Measurements from ENCODE around the gene CDH19.

DNA sequence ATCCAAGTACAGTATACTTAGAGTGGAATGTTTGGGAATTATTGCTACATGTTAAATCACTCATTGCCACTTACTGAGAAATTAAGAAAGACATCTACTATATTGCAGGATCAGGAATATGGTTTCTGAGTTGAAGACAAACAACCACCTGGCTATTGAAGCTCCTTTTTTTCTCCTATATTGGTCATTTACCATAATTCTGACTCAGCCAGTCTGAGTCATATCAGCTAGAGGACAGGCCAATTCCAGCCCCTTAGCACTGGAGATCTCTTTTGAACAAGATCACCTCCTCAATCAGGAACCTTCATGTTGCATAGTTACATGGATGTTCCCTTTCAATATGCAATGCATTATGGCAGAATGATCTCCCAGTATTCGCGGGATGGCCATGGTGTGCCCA, 42.7 kb upstream of the CDH19 start:
- TF ChIP-seq, protein P1, sequence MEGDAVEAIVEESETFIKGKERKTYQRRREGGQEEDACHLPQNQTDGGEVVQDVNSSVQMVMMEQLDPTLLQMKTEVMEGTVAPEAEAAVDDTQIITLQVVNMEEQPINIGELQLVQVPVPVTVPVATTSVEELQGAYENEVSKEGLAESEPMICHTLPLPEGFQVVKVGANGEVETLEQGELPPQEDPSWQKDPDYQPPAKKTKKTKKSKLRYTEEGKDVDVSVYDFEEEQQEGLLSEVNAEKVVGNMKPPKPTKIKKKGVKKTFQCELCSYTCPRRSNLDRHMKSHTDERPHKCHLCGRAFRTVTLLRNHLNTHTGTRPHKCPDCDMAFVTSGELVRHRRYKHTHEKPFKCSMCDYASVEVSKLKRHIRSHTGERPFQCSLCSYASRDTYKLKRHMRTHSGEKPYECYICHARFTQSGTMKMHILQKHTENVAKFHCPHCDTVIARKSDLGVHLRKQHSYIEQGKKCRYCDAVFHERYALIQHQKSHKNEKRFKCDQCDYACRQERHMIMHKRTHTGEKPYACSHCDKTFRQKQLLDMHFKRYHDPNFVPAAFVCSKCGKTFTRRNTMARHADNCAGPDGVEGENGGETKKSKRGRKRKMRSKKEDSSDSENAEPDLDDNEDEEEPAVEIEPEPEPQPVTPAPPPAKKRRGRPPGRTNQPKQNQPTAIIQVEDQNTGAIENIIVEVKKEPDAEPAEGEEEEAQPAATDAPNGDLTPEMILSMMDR (conservative IDR thresholded peaks at IDR 0.05; ENCODE audit: low read depth, low read length), result no peak
- TF ChIP-seq EZH2 (IDR thresholded peaks at IDR 0.05; ENCODE audit: borderline replicate concordance, low read depth, low read length, poor library complexity, severe bottlenecking), result no peak
